ENCODE data around the gene KIF26B.

GRCh38 chr1:245457562-245457961 lies 302.8 kb downstream of the KIF26B start:
- TF ChIP-seq POLR2AphosphoS5 (IDR thresholded peaks at IDR 0.05) (no peak), CTCF (IDR thresholded peaks at IDR 0.05) (no peak), EP300 (IDR thresholded peaks at IDR 0.05) (no peak)

All from suprapubic skin (tissue), 4 donors.